Measurements from ENCODE around the gene CABCOCO1.
"Not testable (repeated sequence)": the region's sequence is repeated elsewhere in the genome, so short reads cannot be mapped to it uniquely, and the experiment has no call there.

CABCOCO1 gene

GRCh38 chr10:61712105-61712504, 49.4 kb downstream of the CABCOCO1 start:
- not testable (repeated sequence) for DNase-seq (ENCODE audit: low read depth in 1 of 2, low spot score in 1 of 2)

- DNase-seq (ENCODE audit: low read depth in 1 of 2, low spot score in 1 of 2): not testable (repeated sequence)
These were observed 56.7 kb downstream of the CABCOCO1 start for GRCh38 chr10:61719475-61719874.

GRCh38 chr10:61719906-61720305, 57.2 kb downstream of the CABCOCO1 start:
- no peak for DNase-seq (ENCODE audit: low read depth in 1 of 2, low spot score in 1 of 2)

- DNase-seq (ENCODE audit: low read depth in 1 of 2, low spot score in 1 of 2): no peak
These were observed 58.7 kb downstream of the CABCOCO1 start for GRCh38 chr10:61721431-61721830.

GRCh38 chr10:61725221-61725620, 62.5 kb downstream of the CABCOCO1 start:
- not testable (repeated sequence) for DNase-seq (ENCODE audit: low read depth in 1 of 2, low spot score in 1 of 2)

- no peak for DNase-seq (ENCODE audit: low read depth in 1 of 2, low spot score in 1 of 2)
These were observed 66.9 kb downstream of the CABCOCO1 start for GRCh38 chr10:61729596-61729995.

- DNase-seq (ENCODE audit: low read depth in 1 of 2, low spot score in 1 of 2): no peak
These were observed 67.9 kb downstream of the CABCOCO1 start for GRCh38 chr10:61730671-61731070.

GRCh38 chr10:61731638-61732037, 68.9 kb downstream of the CABCOCO1 start:
- DNase-seq (ENCODE audit: low read depth in 1 of 2, low spot score in 1 of 2): no peak

- no peak for DNase-seq (ENCODE audit: low read depth in 1 of 2, low spot score in 1 of 2)
These were observed 70.0 kb downstream of the CABCOCO1 start for GRCh38 chr10:61732629-61733278.

- DNase-seq (ENCODE audit: low read depth in 1 of 2, low spot score in 1 of 2): no peak
These were observed 70.7 kb downstream of the CABCOCO1 start for GRCh38 chr10:61733358-61733940.

- no peak for DNase-seq (ENCODE audit: low read depth in 1 of 2, low spot score in 1 of 2)
These were observed 73.2 kb downstream of the CABCOCO1 start for GRCh38 chr10:61735882-61736281.

GRCh38 chr10:61737455-61737854, 74.7 kb downstream of the CABCOCO1 start:
- not testable (repeated sequence) for DNase-seq (ENCODE audit: low read depth in 1 of 2, low spot score in 1 of 2)

GRCh38 chr10:61742812-61743211, 80.1 kb downstream of the CABCOCO1 start:
- no peak for DNase-seq (ENCODE audit: low read depth in 1 of 2, low spot score in 1 of 2)

GRCh38 chr10:61744469-61744868, 81.7 kb downstream of the CABCOCO1 start:
- DNase-seq (ENCODE audit: low read depth in 1 of 2, low spot score in 1 of 2): no peak

- no peak for DNase-seq (ENCODE audit: low read depth in 1 of 2, low spot score in 1 of 2)
These were observed 83.6 kb downstream of the CABCOCO1 start for GRCh38 chr10:61746377-61746776.

- DNase-seq (ENCODE audit: low read depth in 1 of 2, low spot score in 1 of 2): no peak
These were observed 84.6 kb downstream of the CABCOCO1 start for GRCh38 chr10:61747307-61747706.

GRCh38 chr10:61749291-61749690, 86.6 kb downstream of the CABCOCO1 start:
- DNase-seq (ENCODE audit: low read depth in 1 of 2, low spot score in 1 of 2): no peak

- DNase-seq (ENCODE audit: low read depth in 1 of 2, low spot score in 1 of 2): peak; percentile 29 to 49
These were observed 88.3 kb downstream of the CABCOCO1 start for GRCh38 chr10:61750943-61751471.

GRCh38 chr10:61751599-61751998, 88.9 kb downstream of the CABCOCO1 start:
- no peak for DNase-seq (ENCODE audit: low read depth in 1 of 2, low spot score in 1 of 2)

- no peak for DNase-seq (ENCODE audit: low read depth in 1 of 2, low spot score in 1 of 2)
These were observed 89.6 kb downstream of the CABCOCO1 start for GRCh38 chr10:61752111-61753011.

- no peak for DNase-seq (ENCODE audit: low read depth in 1 of 2, low spot score in 1 of 2)
These were observed 90.7 kb downstream of the CABCOCO1 start for GRCh38 chr10:61753453-61753852.
